GM19467 (cell line): ENCODE measurements around the gene NEBL.

Experiments used
- ATAC-seq: cut with Tn5 transposase; IDR thresholded peaks from one replicate; pipeline ENCODE4 v1.9.1; 2021; ENCODE audit warnings: mild to moderate bottlenecking, moderate library complexity; ENCODE audit not compliant: unreplicated experiment

Gene NEBL

GRCh38 chr10:20871970-20872369 lies 25.1 kb downstream of the NEBL start:
- ATAC-seq: no peak

DNA sequence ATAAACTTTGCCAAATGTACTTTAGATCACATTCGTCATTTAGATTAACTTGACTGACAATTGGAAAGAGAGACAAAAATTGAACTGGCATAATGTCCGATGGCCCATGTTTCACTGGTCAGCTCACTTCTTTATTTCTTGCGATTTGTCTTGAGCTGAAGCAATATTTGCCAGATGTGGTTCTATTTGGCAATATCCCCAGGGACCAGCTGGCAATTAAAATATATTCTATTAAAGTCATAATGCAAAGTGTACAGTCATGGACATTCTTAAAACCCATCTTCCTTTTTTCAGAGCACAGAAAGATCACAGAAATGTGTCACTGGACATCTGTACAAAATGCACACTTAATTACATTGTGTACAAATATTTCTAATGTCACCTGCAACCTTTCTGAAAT lies 26.3 kb downstream of the NEBL start:
- ATAC-seq: no peak

- no peak for ATAC-seq
Measured at GRCh38 chr10:20863008-20863407, 34.1 kb downstream of the NEBL start.

DNA sequence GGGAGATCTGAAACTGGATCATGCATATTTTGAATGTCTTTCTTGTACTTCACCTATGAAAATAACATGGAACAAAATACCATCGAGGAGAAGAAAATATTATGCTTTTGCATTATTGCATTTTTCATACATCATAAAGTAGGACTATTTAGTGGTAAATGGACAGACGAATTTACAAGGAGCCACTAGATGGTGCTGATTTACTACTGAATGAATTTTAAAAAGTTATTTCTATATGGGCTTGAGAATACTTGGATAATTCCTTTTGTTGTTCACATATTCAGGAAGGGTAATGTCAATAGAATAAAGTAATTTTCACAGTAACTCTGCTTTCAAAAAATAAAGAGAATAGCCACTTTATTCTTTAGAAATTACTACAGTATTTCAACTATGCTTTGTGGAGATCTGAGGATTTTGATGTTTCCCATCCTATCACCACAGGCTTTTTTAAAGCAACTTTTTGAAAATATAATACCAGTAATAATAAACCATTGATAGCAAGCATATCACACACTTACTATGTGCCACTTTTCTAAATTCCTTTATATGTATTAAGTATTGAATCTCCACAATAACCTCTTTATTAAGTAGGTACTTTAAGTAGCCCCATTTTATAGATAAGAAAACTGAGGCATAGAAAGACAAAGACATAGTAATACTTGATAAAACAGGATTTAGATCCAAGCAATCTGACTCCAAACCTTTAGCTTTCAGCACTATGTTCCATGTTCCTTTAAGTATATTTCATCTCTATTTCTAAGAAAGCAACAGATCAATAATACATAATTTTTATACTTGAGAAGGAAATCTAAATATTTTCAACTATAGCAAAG lies 38.6 kb downstream of the NEBL start:
- ATAC-seq: no peak

DNA sequence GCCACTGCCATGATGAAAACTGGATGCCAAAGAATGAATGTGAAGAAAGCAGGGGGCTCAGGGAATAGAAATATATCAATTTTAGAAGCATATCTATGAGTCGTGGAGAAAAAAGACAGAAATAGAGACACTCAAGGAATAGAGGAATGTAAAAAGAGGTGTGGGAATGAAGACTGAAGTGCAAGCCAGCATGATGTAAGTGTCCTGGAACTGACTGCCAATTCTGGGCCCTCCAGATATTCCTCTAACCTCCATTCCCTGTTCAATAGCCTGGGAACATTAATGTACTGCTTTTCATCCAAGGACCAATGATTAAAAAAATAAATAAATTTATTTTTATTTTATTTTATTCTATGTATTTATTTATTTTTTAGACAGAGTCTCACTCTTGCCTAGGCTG lies 40.6 kb downstream of the NEBL start:
- ATAC-seq: no peak

- no peak for ATAC-seq
Measured at GRCh38 chr10:20855398-20856038, 41.6 kb downstream of the NEBL start.

DNA sequence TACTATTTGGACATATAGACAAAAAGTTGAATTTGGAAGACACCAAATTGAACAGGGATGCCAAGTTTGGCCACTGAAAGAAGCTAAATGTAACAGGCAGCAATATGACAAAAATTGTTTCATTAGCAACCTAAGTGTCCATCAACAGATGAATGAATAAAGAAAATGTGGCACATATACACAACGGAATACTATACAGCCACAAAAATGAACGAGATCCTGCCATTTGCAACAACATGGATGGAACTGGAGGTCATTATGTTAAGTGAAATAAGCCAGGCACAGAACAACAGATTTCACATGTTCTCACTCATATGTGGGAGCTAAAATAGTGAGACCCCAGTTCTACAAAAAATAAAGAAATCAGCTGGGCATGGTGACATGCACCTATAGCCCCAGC lies 43.8 kb downstream of the NEBL start:
- no peak for ATAC-seq

- no peak for ATAC-seq
Measured at GRCh38 chr10:20852303-20852702, 44.8 kb downstream of the NEBL start.

- ATAC-seq: no peak
Measured at GRCh38 chr10:20847512-20847911, 49.6 kb downstream of the NEBL start.

DNA sequence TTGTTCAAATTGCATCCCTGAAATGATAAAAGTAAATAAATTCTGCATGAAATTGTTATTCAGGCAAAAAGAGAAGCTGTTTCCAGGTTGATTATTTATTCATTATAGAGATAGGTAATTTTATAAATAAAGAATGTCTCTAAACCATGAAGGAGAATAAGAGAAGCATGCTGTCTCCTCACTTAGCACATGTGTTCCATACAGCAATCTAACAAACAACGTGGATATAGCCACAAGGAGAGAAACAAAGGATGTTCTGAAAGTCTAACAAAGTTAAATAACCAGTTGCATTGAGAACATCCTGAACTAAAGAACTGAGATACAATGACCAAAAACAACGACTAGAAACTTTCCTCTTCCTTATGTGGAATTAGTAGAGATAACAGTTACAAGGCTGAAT lies 50.8 kb downstream of the NEBL start:
- no peak for ATAC-seq

GRCh38 chr10:20841419-20841818 lies 55.7 kb downstream of the NEBL start:
- no peak for ATAC-seq

DNA sequence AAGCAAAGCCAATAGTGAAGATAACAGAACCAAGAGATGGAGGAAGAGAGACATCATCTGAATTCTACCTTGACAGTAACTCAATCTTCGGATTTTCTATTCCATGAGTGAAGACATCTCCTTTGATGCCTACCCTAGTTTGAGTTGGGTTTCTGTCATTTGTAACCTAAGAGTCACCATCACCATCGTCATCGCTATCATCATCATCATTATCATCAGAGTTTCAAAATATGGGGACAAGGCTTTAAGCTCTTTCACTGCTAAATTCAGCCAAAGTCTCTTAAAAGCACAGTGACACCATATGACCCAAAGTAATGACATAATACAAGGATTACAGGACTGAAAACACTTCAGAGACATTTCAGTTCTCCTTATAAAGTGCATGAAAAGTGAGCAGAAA lies 57.2 kb downstream of the NEBL start:
- no peak for ATAC-seq

- ATAC-seq: no peak
Measured at GRCh38 chr10:20839141-20839540, 58.0 kb downstream of the NEBL start.

GRCh38 chr10:20836401-20836800 lies 60.7 kb downstream of the NEBL start:
- ATAC-seq: no peak

GRCh38 chr10:20835335-20835734 lies 61.8 kb downstream of the NEBL start:
- ATAC-seq: no peak

GRCh38 chr10:20834825-20835224 lies 62.3 kb downstream of the NEBL start:
- ATAC-seq: no peak

- no peak for ATAC-seq
Measured at GRCh38 chr10:20822825-20823224, 74.3 kb downstream of the NEBL start.

DNA sequence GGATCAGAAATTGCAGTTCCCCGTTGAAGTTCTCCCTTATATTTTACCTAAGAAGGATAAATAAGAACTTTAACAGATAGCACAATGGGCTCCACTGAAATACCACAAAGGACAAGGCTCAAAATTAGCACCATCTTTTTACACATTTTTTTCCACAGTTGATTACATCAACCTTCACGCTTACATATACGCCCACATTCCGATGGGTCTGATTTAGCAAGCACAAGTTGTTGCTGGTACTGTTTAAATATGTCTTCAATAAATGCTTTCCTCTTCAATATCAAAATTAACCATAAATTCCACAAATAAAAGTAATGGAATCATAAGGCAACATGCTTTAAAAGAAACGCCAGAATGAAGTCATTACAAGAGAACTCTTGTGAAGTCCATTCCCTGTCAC lies 79.5 kb downstream of the NEBL start:
- no peak for ATAC-seq

DNA sequence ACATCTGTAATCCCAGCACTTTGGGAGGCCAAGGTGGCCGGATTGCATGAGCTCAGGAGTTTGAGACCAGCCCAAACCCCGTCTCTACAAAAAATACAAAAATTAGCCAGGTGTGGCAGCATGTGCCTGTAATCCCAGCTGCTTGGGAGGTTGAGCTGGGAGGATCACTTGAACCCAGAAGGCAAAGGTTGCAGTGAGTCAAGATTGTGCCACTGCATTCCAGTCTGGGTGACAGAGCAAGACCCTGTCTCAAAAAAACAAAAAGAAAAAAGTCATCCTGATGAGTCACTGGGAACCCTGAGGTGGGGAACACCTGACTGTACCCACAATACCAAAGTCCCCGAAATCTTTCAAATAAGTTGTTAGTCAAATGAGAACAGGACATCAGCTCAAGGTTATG lies 80.0 kb downstream of the NEBL start:
- ATAC-seq: no peak

- no peak for ATAC-seq
Measured at GRCh38 chr10:20814116-20814515, 83.0 kb downstream of the NEBL start.

GRCh38 chr10:20811131-20811530 lies 86.0 kb downstream of the NEBL start:
- no peak for ATAC-seq

DNA sequence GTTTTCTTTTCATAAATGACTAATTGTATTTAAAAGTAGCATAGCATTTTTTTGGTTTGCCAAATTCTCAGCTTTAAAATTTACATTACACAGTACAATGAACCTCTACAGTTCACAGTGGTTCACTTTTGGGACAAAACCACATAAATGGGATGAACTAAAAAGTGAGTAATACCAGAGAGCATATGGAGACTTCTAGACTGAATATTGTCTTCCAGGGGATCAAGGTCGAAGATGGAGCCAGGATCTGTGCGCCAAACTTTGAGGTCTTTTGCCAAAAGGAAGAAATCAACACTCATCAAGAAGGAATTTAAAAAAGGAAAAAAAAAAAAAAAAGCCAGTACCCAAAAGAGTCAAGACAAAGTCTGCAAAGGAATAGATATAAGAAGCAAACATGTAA lies 87.5 kb downstream of the NEBL start:
- no peak for ATAC-seq

- no peak for ATAC-seq
Measured at GRCh38 chr10:20806487-20806886, 90.6 kb downstream of the NEBL start.
